SK-N-SH (cell line): ENCODE results near the gene GJA3. TPM values are rescaled to one million over a fixed set of nuclear protein-coding genes. Genes with fewer than 3 reads are reported as not detected.

Experiments
- CTCF ChIA-PET: fragments of 300-600, 350-600 bp; formaldehyde crosslinking; extraction: SDS; loops from one replicate; lab custom pipeline; 2021; lab: Yijun Ruan, JAX
- POLR2A ChIA-PET: fragments of 350-600 bp; sonication (Branson Sonifier 250); formaldehyde crosslinking; extraction: SDS; loops from one replicate; lab custom pipeline; 2020; ENCODE audit warnings: antibody characterized with exemption, inconsistent platforms; lab: Yijun Ruan, JAX
- DNase-seq: peaks from one replicate; pipeline ENCODE4 v3.0.0; 2012
- H2AFZ ChIP-seq: fragments of 200-600 bp; sonication (generic); 2 replicates; pipeline ENCODE4 v1.8.1; 2016; ENCODE audit warnings: antibody characterized with exemption, mild to moderate bottlenecking, low read depth
- H3F3A ChIP-seq: fragments of 200-600 bp; sonication (generic); replicated peaks from 2 replicates; pipeline ENCODE3; 2016; ENCODE audit warnings: antibody characterized with exemption, mild to moderate bottlenecking; ENCODE audit not compliant: insufficient read depth
- H3K27ac ChIP-seq, 2 experiments: fragments of 200-500 bp in 1 of 2; fragments of 200-600 bp in 1 of 2; sonication (Bioruptor generic) in 1 of 2; sonication (generic), shearing (Covaris generic) in 1 of 2; 2 replicates each; pipeline versions ENCODE4 v1.5.1 to v1.6.1; 2014 to 2016; ENCODE audit warnings: low read depth in 2 of 2, inconsistent platforms in 1 of 2, low read length in 1 of 2, mild to moderate bottlenecking in 1 of 2, mixed read lengths in 1 of 2
- H3K27me3 ChIP-seq: fragments of 200-600 bp; sonication (generic), shearing (Covaris generic); 2 replicates; pipeline ENCODE4 v1.6.1; 2016; ENCODE audit warnings: mixed run types; ENCODE audit not compliant: insufficient read depth
- H3K36me3 ChIP-seq, 2 experiments: fragments of 200-500 bp in 1 of 2; fragments of 200-600 bp in 1 of 2; sonication (Bioruptor generic) in 1 of 2; sonication (generic) in 1 of 2; replicated peaks in 1 of 2; 2 replicates each; pipeline versions ENCODE3 to v1.5.1; 2014 to 2016; ENCODE audit warnings: low read length in 1 of 2, mild to moderate bottlenecking in 1 of 2; ENCODE audit not compliant: insufficient read depth in 2 of 2, control insufficient read depth in 1 of 2
- H3K4me1 ChIP-seq, 2 experiments: fragments of 200-500 bp in 1 of 2; fragments of 200-600 bp in 1 of 2; sonication (Bioruptor generic) in 1 of 2; sonication (generic), shearing (Covaris generic) in 1 of 2; 2 replicates each; pipeline versions ENCODE4 v1.5.1 to v1.6.1; 2014 to 2016; ENCODE audit warnings: low read depth in 1 of 2, low read length in 1 of 2, mixed run types in 1 of 2; ENCODE audit not compliant: insufficient read depth in 2 of 2, control insufficient read depth in 1 of 2
- H3K4me2 ChIP-seq: fragments of 200-600 bp; sonication (generic), shearing (Covaris generic); 2 replicates; pipeline ENCODE4 v1.6.1; 2017; ENCODE audit warnings: mixed run types
- H3K4me3 ChIP-seq, 2 experiments: fragments of 200-500 bp in 1 of 2; fragments of 200-600 bp in 1 of 2; sonication (Bioruptor generic) in 1 of 2; sonication (generic), shearing (Covaris generic) in 1 of 2; 2 replicates each; pipeline versions ENCODE4 v1.5.1 to v1.8.1; 2014 to 2016; ENCODE audit warnings: low read depth in 2 of 2, inconsistent platforms in 1 of 2, low read length in 1 of 2, mild to moderate bottlenecking in 1 of 2, mixed read lengths in 1 of 2, moderate library complexity in 1 of 2
- H3K79me2 ChIP-seq: fragments of 200-600 bp; sonication (generic); 2 replicates; pipeline ENCODE4 v1.8.1; 2017; ENCODE audit warnings: mild to moderate bottlenecking; ENCODE audit not compliant: insufficient read depth
- H3K9ac ChIP-seq: fragments of 200-600 bp; sonication (generic); 2 replicates; pipeline ENCODE4 v1.6.1; 2017; ENCODE audit warnings: mixed run types
- H3K9me2 ChIP-seq: fragments of 200-600 bp; sonication (generic); 2 replicates; pipeline ENCODE4 v1.6.1; 2017; ENCODE audit warnings: mixed run types
- H3K9me3 ChIP-seq: fragments of 200-600 bp; sonication (generic); 2 replicates; pipeline ENCODE4 v1.6.1; 2017; ENCODE audit warnings: mixed run types, mild to moderate bottlenecking, moderate library complexity
- H4K20me1 ChIP-seq: fragments of 200-600 bp; sonication (generic); 2 replicates; pipeline ENCODE4 v1.6.1; 2017; ENCODE audit warnings: mild to moderate bottlenecking, mixed run types; ENCODE audit not compliant: insufficient read depth
- CHD2 ChIP-seq: fragments of 150-350 bp; IDR thresholded peaks from 2 replicates; pipeline ENCODE4 v1.6.1; 2018; ENCODE audit warnings: low read length; ENCODE audit not compliant: partially characterized antibody
- CTCF ChIP-seq: fragments of 200-600 bp; sonication (generic); IDR thresholded peaks from 2 replicates; pipeline ENCODE4 v1.6.1; 2017; ENCODE audit warnings: antibody characterized with exemption, mild to moderate bottlenecking, moderate library complexity
- ELF1 ChIP-seq: IDR thresholded peaks from 2 replicates; pipeline ENCODE4 v1.4.0; 2012
- EP300 ChIP-seq, 2 experiments: IDR thresholded peaks; 2 replicates each; pipeline versions ENCODE4 v1.4.0 to v1.6.1; 2012; ENCODE audit warnings: borderline replicate concordance in 1 of 2, low read depth in 1 of 2, low read length in 1 of 2
- EZH2phosphoT487 ChIP-seq: fragments of 200-600 bp; sonication (generic); IDR thresholded peaks from 2 replicates; pipeline ENCODE4 v1.6.1; 2017; ENCODE audit warnings: low read depth, mixed run types, mild to moderate bottlenecking, antibody characterized with exemption, moderate library complexity, borderline replicate concordance
- FOSL2 ChIP-seq: IDR thresholded peaks from 2 replicates; pipeline ENCODE4 v1.4.0; 2012; ENCODE audit warnings: low read depth, mild to moderate bottlenecking, moderate library complexity, borderline replicate concordance
- FOXJ3 ChIP-seq: sonication (generic); formaldehyde crosslinking; IDR thresholded peaks from 2 replicates; pipeline ENCODE4 v1.5.1; 2020; ENCODE audit warnings: mild to moderate bottlenecking, missing genetic modification reagents
- FOXM1 ChIP-seq: IDR thresholded peaks from 2 replicates; pipeline ENCODE4 v1.4.0; 2012; ENCODE audit warnings: low read depth, mild to moderate bottlenecking
- GABPA ChIP-seq: IDR thresholded peaks from 2 replicates; pipeline ENCODE4 v1.4.0; 2012; ENCODE audit warnings: low read depth, mild to moderate bottlenecking
- IRF3 ChIP-seq: fragments of 150-350 bp; IDR thresholded peaks from 2 replicates; pipeline ENCODE4 v1.6.1; 2016; ENCODE audit warnings: mild to moderate bottlenecking, low read depth, low read length
- MAX ChIP-seq: IDR thresholded peaks from 2 replicates; pipeline ENCODE4 v1.4.0; 2012; ENCODE audit warnings: low read depth
- MXI1 ChIP-seq: IDR thresholded peaks from 2 replicates; pipeline ENCODE4 v1.6.1; 2012; ENCODE audit warnings: mild to moderate bottlenecking, low read depth, low read length, improper control_type of control experiment
- NFIC ChIP-seq: IDR thresholded peaks from 2 replicates; pipeline ENCODE4 v1.4.0; 2012; ENCODE audit warnings: borderline replicate concordance
- PBX3 ChIP-seq: IDR thresholded peaks from 2 replicates; pipeline ENCODE4; 2012
- RAD21 ChIP-seq: IDR thresholded peaks from 2 replicates; pipeline ENCODE4 v1.6.1; 2012; ENCODE audit warnings: mild to moderate bottlenecking, low read length
- SMC3 ChIP-seq: IDR thresholded peaks from 2 replicates; pipeline ENCODE4 v1.6.1; 2012; ENCODE audit warnings: low read depth, low read length, improper control_type of control experiment
- TAF1 ChIP-seq: IDR thresholded peaks from 2 replicates; pipeline ENCODE4 v1.6.1; 2012; ENCODE audit warnings: low read depth, mild to moderate bottlenecking, low read length, moderate library complexity, borderline replicate concordance
- TCF12 ChIP-seq: IDR thresholded peaks from 2 replicates; pipeline ENCODE4 v1.4.0; 2012
- TEAD4 ChIP-seq: IDR thresholded peaks from 2 replicates; pipeline ENCODE4 v1.4.0; 2012; ENCODE audit warnings: mild to moderate bottlenecking, borderline replicate concordance; ENCODE audit not compliant: insufficient read depth
- USF2 ChIP-seq: fragments of 150-350 bp; IDR thresholded peaks from 2 replicates; pipeline ENCODE4 v1.6.1; 2017; ENCODE audit warnings: antibody characterized with exemption, low read length, low read depth, borderline replicate concordance
- ZBTB33 ChIP-seq: IDR thresholded peaks from 2 replicates; pipeline ENCODE4 v1.4.0; 2012; ENCODE audit warnings: low read depth, borderline replicate concordance
- WGBS: methylation state at CpG from one replicate; pipeline ENCODE4 v1.1.6; 2017; ENCODE audit warnings: low lambda C conversion rate; 5-methylcytosine and 5-hydroxymethylcytosine counted together
- polyA plus RNA-seq, 3 experiments: library from polyadenylated mRNA; depleted of rRNA; stranded (reverse); fragments of >200 nt; gene quantifications; 2 replicates each; pipeline ENCODE4 v1.2.3, GENCODE V29; 2012

The GJA3 gene
- polyA plus RNA-seq, 1 of the 3 experiments (the other 2 are of a cell fraction) = not detected

- Histone ChIP-seq H3K4me1 (peaks cover 0 to 4% of the 10 kb centered on the region in 2 experiments; a peak in 2 of 4 replicates), H4K20me1 (no peaks in the 10 kb centered on the region), H3K9me3 (no peaks in the 10 kb centered on the region), H2AFZ (no peak overlapping the region), H3F3A (peaks cover 7% of the 10 kb centered on the region), H3K4me3 (no peak overlapping the region), H3K27me3 (peaks cover 48% of the 10 kb centered on the region), H3K27ac (no peak overlapping the region), H3K79me2 (no peaks in the 10 kb centered on the region)
- WGBS = 14% methylated on average over 2 of the region's 2 CpGs
- POLR2A ChIA-PET = no interaction called here
- no peak for DNase-seq
- TF ChIP-seq EP300 (IDR thresholded peaks at IDR 0.05; ENCODE audit: borderline replicate concordance in 1 of 2, low read depth in 1 of 2, low read length in 1 of 2) (no peak), FOXM1 (no peak), NFIC (no peak), ELF1 (no peak), RAD21 (no peak), SMC3 (no peak), FOXJ3 (CRISPR knock-in tag) (no peak)
- TF ChIP-seq, all 33 proteins: peak for 0
- no peak overlapping the region for H3K4me2 ChIP-seq
- no peaks in the 10 kb centered on the region for H3K9me2 ChIP-seq
- H3K9ac ChIP-seq = no peak overlapping the region
- CTCF ChIA-PET = interaction anchor here (0.6 to 2.7 kb wide), 2 partner anchors 12 kb away, joined by 3 to 14 read pairs; no protein-coding TSS in a partner anchor
- no peaks in the 10 kb centered on the region for H3K36me3 ChIP-seq
These were observed 30.8 kb downstream of the GJA3 start for GRCh38 chr13:20130012-20130411.

- no peaks in the 10 kb centered on the region for H3K36me3 ChIP-seq
- TF ChIP-seq MXI1 = no peak
- no peak for TF ChIP-seq EZH2phosphoT487
- no peak for TF ChIP-seq FOSL2
- TF ChIP-seq USF2 = no peak
- TF ChIP-seq GABPA = no peak
- TF ChIP-seq IRF3 = no peak
- TF ChIP-seq ZBTB33 = no peak
- TF ChIP-seq PBX3 = no peak
- TF ChIP-seq CTCF = no peak
- no peak for TF ChIP-seq RAD21
- TF ChIP-seq TAF1 = no peak
- TF ChIP-seq EP300 (IDR thresholded peaks at IDR 0.05; ENCODE audit: borderline replicate concordance in 1 of 2, low read depth in 1 of 2, low read length in 1 of 2) = no peak
- no peak for TF ChIP-seq CHD2
- no peak for TF ChIP-seq TEAD4
- TF ChIP-seq MAX = no peak
- TF ChIP-seq FOXM1 = no peak
- no peak for TF ChIP-seq TCF12
- TF ChIP-seq, all 33 proteins: peak for 0
- 61% methylated on average over 18 of the region's 18 CpGs for WGBS
- Histone ChIP-seq H2AFZ (no peak overlapping the region), H3K9ac (no peak overlapping the region), H3K79me2 (no peaks in the 10 kb centered on the region), H3K9me3 (no peaks in the 10 kb centered on the region), H3K4me1 (peaks cover 0 to 4% of the 10 kb centered on the region in 2 experiments; a peak in 2 of 4 replicates), H4K20me1 (no peaks in the 10 kb centered on the region), H3K9me2 (no peaks in the 10 kb centered on the region), H3K4me3 (no peak overlapping the region), H3K27ac (no peak overlapping the region), H3K27me3 (peaks cover 48% of the 10 kb centered on the region), H3F3A (peaks cover 7% of the 10 kb centered on the region), H3K4me2 (no peak overlapping the region)
- no peak for DNase-seq
- POLR2A ChIA-PET = no interaction called here
- CTCF ChIA-PET = interaction anchor here (2.2 to 2.7 kb wide), 3 partner anchors 13 to 40 kb away, joined by 10 to 14 read pairs (median 12); no protein-coding TSS in a partner anchor
These were observed 31.8 kb downstream of the GJA3 start for GRCh38 chr13:20129076-20129475.
